GM12891 (cell line): ENCODE data around the gene MAP1B.

Experiments
- DNase-seq: peaks from one replicate; pipeline ENCODE4 v3.0.0; 2011; ENCODE audit warnings: low spot score; ENCODE audit not compliant: insufficient read length
- FAIRE-seq: peaks from 2 replicates; lab custom pipeline; 2011; peaks lifted over from hg19 to GRCh38; lab: Jason Lieb, UNC
- PAX5 ChIP-seq: IDR thresholded peaks from 2 replicates; pipeline ENCODE4 v1.6.1; 2011; ENCODE audit warnings: low read length, moderate library complexity, mild to moderate bottlenecking; ENCODE audit not compliant: insufficient read depth, severe bottlenecking
- POLR2A ChIP-seq: IDR thresholded peaks from 2 replicates; pipeline ENCODE4 v1.6.1; 2011; ENCODE audit warnings: low read depth, low read length, control low read depth
- POLR2AphosphoS5 ChIP-seq: IDR thresholded peaks from 2 replicates; pipeline ENCODE4 v1.6.1; 2011; ENCODE audit warnings: low read depth, low read length, control low read depth
- POU2F2 ChIP-seq: IDR thresholded peaks from 2 replicates; pipeline ENCODE4 v1.6.1; 2011; ENCODE audit warnings: low read depth, mild to moderate bottlenecking, control low read depth, low read length, moderate library complexity
- SPI1 ChIP-seq: IDR thresholded peaks from 2 replicates; pipeline ENCODE4 v1.6.1; 2011; ENCODE audit warnings: low read depth, low read length, control low read depth
- TAF1 ChIP-seq: IDR thresholded peaks from 2 replicates; pipeline ENCODE4 v1.6.1; 2011; ENCODE audit warnings: low read depth, low read length, control low read depth

The MAP1B gene

GRCh38 chr5:72171667-72172066 is 64.4 kb downstream of the MAP1B start:
- DNase-seq (no peak), FAIRE-seq (no peak)
- TF ChIP-seq PAX5 (no peak), SPI1 (peak; percentile 51; the same call in 1 of the 2 replicates)

- no peak for DNase-seq
- TF ChIP-seq PAX5: no peak
- TF ChIP-seq POU2F2: no peak
- TF ChIP-seq TAF1: no peak
- no peak for TF ChIP-seq POLR2A
- TF ChIP-seq SPI1: no peak
- TF ChIP-seq POLR2AphosphoS5: no peak
- FAIRE-seq: no peak
Observed at GRCh38 chr5:72172786-72173185, 65.5 kb downstream of the MAP1B start.

GRCh38 chr5:72177538-72177937 is 70.3 kb downstream of the MAP1B start:
- no peak for FAIRE-seq
- TF ChIP-seq PAX5: no peak
- no peak for TF ChIP-seq POLR2A
- no peak for TF ChIP-seq TAF1
- TF ChIP-seq POU2F2: no peak
- no peak for TF ChIP-seq POLR2AphosphoS5
- TF ChIP-seq SPI1: no peak

GRCh38 chr5:72179028-72179815 is 71.9 kb downstream of the MAP1B start:
- FAIRE-seq (no peak), DNase-seq (no peak)
- TF ChIP-seq TAF1 (no peak), POLR2AphosphoS5 (no peak), SPI1 (no peak), PAX5 (no peak)

More at GRCh38 chr5:72177538-72177937, 70.3 kb downstream of the MAP1B start:
- DNase-seq: no peak

GRCh38 chr5:72179816-72180440 is 72.7 kb downstream of the MAP1B start:
- no peak for TF ChIP-seq TAF1
- no peak for TF ChIP-seq SPI1
- TF ChIP-seq PAX5: no peak
- TF ChIP-seq POLR2AphosphoS5: no peak
- TF ChIP-seq POLR2A: no peak
- TF ChIP-seq POU2F2: no peak
- FAIRE-seq (no peak), DNase-seq (no peak)

GRCh38 chr5:72180925-72181324 is 73.7 kb downstream of the MAP1B start:
- FAIRE-seq: no peak
- no peak for TF ChIP-seq POLR2A
- no peak for TF ChIP-seq PAX5
- no peak for TF ChIP-seq POU2F2
- no peak for TF ChIP-seq SPI1
- TF ChIP-seq POLR2AphosphoS5: no peak
- no peak for TF ChIP-seq TAF1
- no peak for DNase-seq

- no peak for FAIRE-seq
- TF ChIP-seq POLR2A (no peak), SPI1 (no peak), POU2F2 (no peak), PAX5 (no peak), TAF1 (no peak), POLR2AphosphoS5 (no peak)
- DNase-seq: no peak
Observed at GRCh38 chr5:72182686-72183085, 75.4 kb downstream of the MAP1B start.

GRCh38 chr5:72183101-72183520 is 75.8 kb downstream of the MAP1B start:
- no peak for DNase-seq
- FAIRE-seq: no peak
- TF ChIP-seq POU2F2 (no peak), SPI1 (no peak), POLR2A (no peak), PAX5 (no peak), TAF1 (no peak), POLR2AphosphoS5 (no peak)

- DNase-seq (no peak), FAIRE-seq (no peak)
- TF ChIP-seq POU2F2: no peak
- TF ChIP-seq POLR2AphosphoS5: no peak
- no peak for TF ChIP-seq POLR2A
- no peak for TF ChIP-seq TAF1
- no peak for TF ChIP-seq SPI1
- no peak for TF ChIP-seq PAX5
Observed at GRCh38 chr5:72184408-72184807, 77.1 kb downstream of the MAP1B start.
